Suprapubic skin (tissue), 4 donors: ENCODE measurements around the gene TOR1AIP1. TPM values are rescaled to one million over a fixed set of nuclear protein-coding genes. Genes with fewer than 3 reads are reported as not detected.

Experiments
- DNase-seq, 2 donors: peaks; one replicate each; pipeline ENCODE4 v3.0.0-alpha.2; 2019; ENCODE audit warnings: low spot score in 2 of 2
- H3K27ac ChIP-seq: fragments of 200-600 bp; sonication (generic); one replicate; pipeline ENCODE4 v1.5.1; 2019
- H3K27me3 ChIP-seq: fragments of 200-600 bp; sonication (generic); one replicate; pipeline ENCODE4 v1.5.1; 2019
- H3K36me3 ChIP-seq: fragments of 200-600 bp; sonication (generic); one replicate; pipeline ENCODE4 v1.5.1; 2019
- H3K4me1 ChIP-seq: fragments of 200-600 bp; sonication (generic); one replicate; pipeline ENCODE4 v1.5.1; 2019
- H3K4me3 ChIP-seq: fragments of 200-600 bp; sonication (generic); one replicate; pipeline ENCODE4 v1.5.1; 2019; ENCODE audit warnings: mild to moderate bottlenecking
- H3K9me3 ChIP-seq: fragments of 200-600 bp; sonication (generic); one replicate; pipeline ENCODE4 v1.5.1; 2019
- EP300 ChIP-seq: sonication (generic); formaldehyde crosslinking; IDR thresholded peaks from one replicate; pipeline ENCODE4 v1.6.1; 2017; ENCODE audit warnings: antibody characterized with exemption
- POLR2A ChIP-seq, 2 donors: fragments of 450-650 bp; IDR thresholded peaks; one replicate each; pipeline ENCODE4 v1.6.1; 2017; ENCODE audit warnings: antibody characterized with exemption in 2 of 2, mild to moderate bottlenecking in 2 of 2, moderate library complexity in 2 of 2
- POLR2AphosphoS5 ChIP-seq, 3 donors: sonication (generic); formaldehyde crosslinking; IDR thresholded peaks; one replicate each; pipeline ENCODE4 v1.6.1; 2017; ENCODE audit warnings: antibody characterized with exemption in 3 of 3
- WGBS: methylation state at CpG from one replicate; pipeline ENCODE4 v1.1.5; 2018; 5-methylcytosine and 5-hydroxymethylcytosine counted together
- total RNA-seq, 4 donors: library from RNA; depleted of rRNA; stranded (reverse); fragments of >200 nt; gene quantifications; one replicate each; pipeline ENCODE4 v1.1.0, GENCODE V29; 2016
- TF ChIP-seq, protein P1 (sequence below), 2 donors: fragments of 200-600 bp in 1 of 2; fragments of 450-650 bp in 1 of 2; sonication (generic) in 1 of 2; IDR thresholded peaks; one replicate each; pipeline ENCODE4 v1.5.1; 2016 to 2019; ENCODE audit warnings: antibody characterized with exemption in 2 of 2, mild to moderate bottlenecking in 1 of 2, moderate library complexity in 1 of 2

The TOR1AIP1 gene
- total RNA-seq, 4 donors from 2014 or later = 37.8 to 56.7 (median 47.9) TPM

DNA sequence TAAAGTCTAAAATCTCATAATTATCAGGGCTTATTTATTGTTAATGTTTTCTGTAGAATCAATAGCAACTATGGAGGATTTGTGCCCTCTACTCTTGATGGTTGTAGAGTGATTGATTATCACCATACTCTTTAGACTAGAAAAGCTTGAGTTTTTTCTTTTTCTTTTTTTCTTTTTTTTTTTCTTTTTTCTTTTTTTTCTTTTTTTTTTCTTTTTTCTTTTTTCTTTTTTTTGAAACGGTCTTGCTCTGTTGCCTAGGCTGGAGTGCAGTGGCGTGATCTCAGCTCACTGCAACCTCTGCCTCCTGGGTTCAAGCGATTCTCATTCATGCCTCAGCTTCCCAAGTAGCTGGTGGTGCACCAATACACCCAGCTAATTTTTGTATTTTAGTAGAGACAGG lies 29.7 kb downstream of the TOR1AIP1 start:
- TF ChIP-seq POLR2AphosphoS5 (IDR thresholded peaks at IDR 0.05) (no peak), EP300 (no peak), POLR2A (IDR thresholded peaks at IDR 0.05) (no peak)
- TF ChIP-seq, protein P1, sequence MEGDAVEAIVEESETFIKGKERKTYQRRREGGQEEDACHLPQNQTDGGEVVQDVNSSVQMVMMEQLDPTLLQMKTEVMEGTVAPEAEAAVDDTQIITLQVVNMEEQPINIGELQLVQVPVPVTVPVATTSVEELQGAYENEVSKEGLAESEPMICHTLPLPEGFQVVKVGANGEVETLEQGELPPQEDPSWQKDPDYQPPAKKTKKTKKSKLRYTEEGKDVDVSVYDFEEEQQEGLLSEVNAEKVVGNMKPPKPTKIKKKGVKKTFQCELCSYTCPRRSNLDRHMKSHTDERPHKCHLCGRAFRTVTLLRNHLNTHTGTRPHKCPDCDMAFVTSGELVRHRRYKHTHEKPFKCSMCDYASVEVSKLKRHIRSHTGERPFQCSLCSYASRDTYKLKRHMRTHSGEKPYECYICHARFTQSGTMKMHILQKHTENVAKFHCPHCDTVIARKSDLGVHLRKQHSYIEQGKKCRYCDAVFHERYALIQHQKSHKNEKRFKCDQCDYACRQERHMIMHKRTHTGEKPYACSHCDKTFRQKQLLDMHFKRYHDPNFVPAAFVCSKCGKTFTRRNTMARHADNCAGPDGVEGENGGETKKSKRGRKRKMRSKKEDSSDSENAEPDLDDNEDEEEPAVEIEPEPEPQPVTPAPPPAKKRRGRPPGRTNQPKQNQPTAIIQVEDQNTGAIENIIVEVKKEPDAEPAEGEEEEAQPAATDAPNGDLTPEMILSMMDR (IDR thresholded peaks at IDR 0.05) = no peak
- Histone ChIP-seq H3K4me3 (no peak overlapping the region), H3K36me3 (peaks cover 87% of the 10 kb centered on the region), H3K27ac (no peak overlapping the region), H3K27me3 (no peaks in the 10 kb centered on the region), H3K9me3 (no peaks in the 10 kb centered on the region), H3K4me1 (no peaks in the 10 kb centered on the region)
- WGBS = 94% methylated on average over 3 of the region's 3 CpGs
- no peak for DNase-seq

DNA sequence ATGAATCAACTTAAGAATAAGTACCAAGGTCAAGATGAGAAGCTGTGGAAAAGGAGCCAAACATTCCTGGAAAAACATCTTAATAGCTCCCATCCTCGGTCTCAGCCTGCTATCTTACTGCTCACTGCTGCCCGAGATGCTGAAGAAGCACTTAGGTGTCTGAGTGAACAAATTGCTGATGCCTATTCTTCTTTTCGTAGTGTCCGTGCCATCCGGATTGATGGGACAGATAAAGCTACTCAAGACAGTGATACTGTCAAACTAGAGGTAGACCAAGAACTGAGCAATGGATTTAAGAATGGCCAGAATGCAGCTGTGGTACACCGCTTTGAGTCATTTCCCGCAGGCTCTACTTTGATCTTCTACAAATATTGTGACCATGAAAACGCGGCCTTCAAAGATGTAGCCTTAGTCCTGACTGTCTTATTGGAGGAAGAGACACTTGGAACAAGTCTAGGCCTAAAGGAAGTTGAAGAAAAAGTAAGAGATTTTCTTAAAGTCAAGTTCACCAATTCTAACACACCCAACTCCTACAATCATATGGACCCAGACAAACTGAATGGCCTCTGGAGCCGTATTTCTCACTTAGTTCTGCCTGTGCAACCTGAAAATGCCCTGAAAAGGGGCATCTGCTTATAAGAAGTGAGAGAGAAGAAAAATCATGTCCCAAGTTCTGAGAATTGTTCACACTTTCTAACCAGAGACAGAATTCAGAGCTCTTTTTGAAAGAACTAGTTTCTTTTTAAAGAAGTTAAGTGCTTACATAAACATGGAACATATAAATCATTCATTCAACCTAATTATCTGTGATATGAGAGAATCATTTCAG lies 35.7 kb downstream of the TOR1AIP1 start:
- H3K36me3 ChIP-seq = peaks cover 65% of the 10 kb centered on the region
- WGBS = 80% methylated on average over 10 of the region's 10 CpGs

DNA sequence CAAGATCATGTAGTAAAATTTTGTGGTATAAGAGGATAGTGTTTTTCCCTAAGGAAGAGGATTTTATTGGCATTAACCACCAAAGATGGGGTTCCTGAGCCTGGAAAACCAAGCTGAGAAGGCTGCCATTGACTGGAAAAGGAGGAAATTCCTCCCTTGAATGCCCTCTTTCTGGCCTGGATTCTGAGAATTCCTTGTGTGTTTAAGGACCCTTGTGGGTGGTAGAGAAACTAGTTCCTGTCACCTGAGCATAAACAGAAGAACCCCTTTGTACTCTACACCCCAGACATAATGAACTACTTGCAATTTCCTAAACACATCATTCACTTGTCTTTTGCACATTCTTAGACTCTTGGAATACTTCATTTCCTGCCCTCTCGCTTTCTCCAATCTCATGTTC lies 39.4 kb downstream of the TOR1AIP1 start:
- Histone ChIP-seq H3K4me3 (no peak overlapping the region), H3K9me3 (no peaks in the 10 kb centered on the region), H3K27ac (no peak overlapping the region), H3K4me1 (no peaks in the 10 kb centered on the region), H3K36me3 (peaks cover 28% of the 10 kb centered on the region), H3K27me3 (no peaks in the 10 kb centered on the region)
- no peak for DNase-seq
- TF ChIP-seq POLR2AphosphoS5 (IDR thresholded peaks at IDR 0.05) (no peak), EP300 (no peak), POLR2A (IDR thresholded peaks at IDR 0.05) (no peak)
- TF ChIP-seq, protein P1 (IDR thresholded peaks at IDR 0.05) = no peak
- 77% methylated on average over 1 of the region's 1 CpG for WGBS

More for the DNA sequence above, 35.7 kb downstream of the TOR1AIP1 start:
- no peaks in the 10 kb centered on the region for H3K27me3 ChIP-seq
- H3K27ac ChIP-seq = no peak overlapping the region
- no peaks in the 10 kb centered on the region for H3K4me1 ChIP-seq
- no peak overlapping the region for H3K4me3 ChIP-seq
- H3K9me3 ChIP-seq = no peaks in the 10 kb centered on the region
- no peak for DNase-seq
- no peak for TF ChIP-seq POLR2A (IDR thresholded peaks at IDR 0.05)
- TF ChIP-seq, protein P1 (IDR thresholded peaks at IDR 0.05) = no peak
- TF ChIP-seq EP300 = no peak
- TF ChIP-seq POLR2AphosphoS5 (IDR thresholded peaks at IDR 0.05) = no peak

DNA sequence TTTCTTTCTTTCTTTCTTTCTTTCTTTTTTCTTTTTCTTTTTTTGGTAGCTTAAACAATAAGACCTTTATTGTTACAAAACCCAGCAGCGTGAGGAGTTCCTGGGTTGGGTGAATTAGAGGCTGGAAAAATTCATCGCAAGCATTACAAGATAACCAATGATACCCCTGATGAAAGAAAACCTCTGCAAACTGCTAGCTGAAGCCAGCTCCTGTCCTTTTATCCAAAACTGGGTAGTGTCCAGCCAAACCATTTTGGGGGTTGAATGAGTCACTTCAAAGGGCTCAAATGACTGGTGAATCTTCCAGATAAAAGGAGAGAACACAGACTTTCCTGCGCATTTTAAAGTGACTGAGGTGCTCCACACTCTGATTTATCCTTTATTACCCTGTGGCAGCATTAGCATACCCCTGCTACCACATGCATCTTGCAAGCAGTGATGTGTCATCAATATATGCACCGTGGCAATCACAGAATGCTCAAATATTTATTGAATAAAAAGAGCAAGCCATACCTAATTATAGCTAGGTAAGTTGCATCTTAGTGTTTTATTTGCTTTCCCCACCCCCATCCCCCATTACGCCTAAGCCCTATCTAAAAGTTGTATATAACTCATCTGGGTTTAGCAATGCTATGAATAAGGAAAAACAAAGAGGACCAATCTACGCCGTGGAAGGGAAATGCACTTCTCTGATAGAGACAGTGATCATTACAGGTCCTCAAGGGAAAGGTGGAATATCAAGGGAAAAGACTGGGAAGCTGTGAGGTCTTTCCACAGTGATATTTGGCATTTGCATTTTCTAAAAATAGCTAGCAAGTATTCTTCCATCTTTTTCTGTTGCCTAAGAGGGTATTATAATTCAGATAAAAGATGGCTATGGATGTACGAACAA lies 40.1 kb downstream of the TOR1AIP1 start:
- DNase-seq = no peak
- 82% methylated on average over 8 of the region's 8 CpGs for WGBS
- Histone ChIP-seq H3K4me3 (no peak overlapping the region), H3K36me3 (peaks cover 21% of the 10 kb centered on the region), H3K9me3 (no peaks in the 10 kb centered on the region), H3K4me1 (no peaks in the 10 kb centered on the region), H3K27me3 (no peaks in the 10 kb centered on the region), H3K27ac (no peak overlapping the region)
- TF ChIP-seq, protein P1 (IDR thresholded peaks at IDR 0.05) = no peak
- TF ChIP-seq POLR2A (IDR thresholded peaks at IDR 0.05) = no peak
- TF ChIP-seq EP300 = no peak
- TF ChIP-seq POLR2AphosphoS5 (IDR thresholded peaks at IDR 0.05) = no peak

DNA sequence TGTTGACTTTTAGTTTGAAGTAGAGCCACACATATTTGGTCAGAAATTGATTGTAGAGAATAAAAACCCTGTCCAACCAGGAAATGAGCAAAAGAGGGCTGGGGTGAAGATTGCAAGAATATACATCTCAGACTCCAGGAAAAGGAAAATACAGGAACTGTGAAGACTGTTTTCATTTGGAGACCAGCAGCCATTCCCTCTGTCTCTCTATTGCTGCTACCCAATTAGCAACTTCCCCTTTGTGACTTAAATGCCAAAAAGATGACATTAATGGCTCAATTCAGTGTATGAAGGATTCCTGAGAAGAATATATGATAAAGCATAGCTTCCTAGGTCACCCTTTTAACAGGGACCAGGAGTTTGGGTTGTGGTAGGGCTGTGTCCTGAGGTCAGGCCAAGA lies 40.9 kb downstream of the TOR1AIP1 start:
- Histone ChIP-seq H3K4me3 (no peak overlapping the region), H3K9me3 (no peaks in the 10 kb centered on the region), H3K27ac (no peak overlapping the region), H3K27me3 (no peaks in the 10 kb centered on the region), H3K4me1 (no peaks in the 10 kb centered on the region), H3K36me3 (peaks cover 13% of the 10 kb centered on the region)
- TF ChIP-seq POLR2A (IDR thresholded peaks at IDR 0.05) = no peak
- no peak for TF ChIP-seq POLR2AphosphoS5 (IDR thresholded peaks at IDR 0.05)
- no peak for TF ChIP-seq EP300
- TF ChIP-seq, protein P1 (IDR thresholded peaks at IDR 0.05) = no peak
- DNase-seq = no peak
